ENCODE results near the gene TMEM44.

TMEM44 gene

DNA sequence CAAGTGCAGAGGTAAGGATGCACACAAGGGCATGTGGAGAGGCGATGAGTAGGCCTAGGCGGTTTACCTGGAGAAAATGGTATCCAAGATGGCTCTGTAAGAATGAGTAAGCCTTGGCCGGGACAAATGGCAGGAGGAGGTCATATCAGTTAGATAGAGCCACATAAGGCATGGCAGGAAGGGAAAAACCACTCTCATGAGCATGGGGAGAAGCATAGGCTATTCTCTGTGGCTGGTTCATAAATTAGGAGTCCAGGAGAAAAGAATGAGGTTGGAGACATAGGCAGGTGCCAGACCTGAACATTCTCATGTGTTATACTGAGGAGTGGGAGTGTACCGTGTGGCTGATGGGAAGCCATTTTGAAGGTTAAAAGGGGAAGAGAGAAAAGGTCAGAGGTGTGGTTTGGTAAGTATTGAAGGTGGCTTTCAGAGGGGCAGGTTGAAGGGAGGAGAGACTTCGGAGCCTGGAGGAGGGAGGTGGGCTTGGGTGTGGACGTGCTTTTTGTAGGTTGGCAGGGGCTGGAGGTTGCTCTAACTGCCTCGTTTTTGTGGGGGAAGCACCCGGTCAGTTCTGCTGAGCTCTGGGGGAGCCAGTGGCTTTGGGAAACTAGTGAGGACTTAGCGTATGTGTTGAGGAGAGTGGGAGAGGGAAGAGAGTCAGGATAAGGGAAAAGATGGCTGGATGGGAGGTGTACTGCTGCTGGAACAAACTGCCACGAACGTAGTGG is 47.8 kb upstream of the TMEM44 start:
- H3K4me2 ChIP-seq (ENCODE audit: low read length): peak overlapping the region; percentile 44
- no peak overlapping the region for H3K4me3 ChIP-seq (ENCODE audit: low read length)
- 0 out of 2 replicates have a peak, but pooled peaks cover 3% of the 10 kb centered on the region for H3K27me3 ChIP-seq (ENCODE audit: low read depth, low read length)
- TF ChIP-seq, protein P1, sequence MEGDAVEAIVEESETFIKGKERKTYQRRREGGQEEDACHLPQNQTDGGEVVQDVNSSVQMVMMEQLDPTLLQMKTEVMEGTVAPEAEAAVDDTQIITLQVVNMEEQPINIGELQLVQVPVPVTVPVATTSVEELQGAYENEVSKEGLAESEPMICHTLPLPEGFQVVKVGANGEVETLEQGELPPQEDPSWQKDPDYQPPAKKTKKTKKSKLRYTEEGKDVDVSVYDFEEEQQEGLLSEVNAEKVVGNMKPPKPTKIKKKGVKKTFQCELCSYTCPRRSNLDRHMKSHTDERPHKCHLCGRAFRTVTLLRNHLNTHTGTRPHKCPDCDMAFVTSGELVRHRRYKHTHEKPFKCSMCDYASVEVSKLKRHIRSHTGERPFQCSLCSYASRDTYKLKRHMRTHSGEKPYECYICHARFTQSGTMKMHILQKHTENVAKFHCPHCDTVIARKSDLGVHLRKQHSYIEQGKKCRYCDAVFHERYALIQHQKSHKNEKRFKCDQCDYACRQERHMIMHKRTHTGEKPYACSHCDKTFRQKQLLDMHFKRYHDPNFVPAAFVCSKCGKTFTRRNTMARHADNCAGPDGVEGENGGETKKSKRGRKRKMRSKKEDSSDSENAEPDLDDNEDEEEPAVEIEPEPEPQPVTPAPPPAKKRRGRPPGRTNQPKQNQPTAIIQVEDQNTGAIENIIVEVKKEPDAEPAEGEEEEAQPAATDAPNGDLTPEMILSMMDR (IDR thresholded peaks at IDR 0.05; ENCODE audit: low read depth, low read length): no peak
- TF ChIP-seq EZH2phosphoT487 (IDR thresholded peaks at IDR 0.05; ENCODE audit: low read depth): no peak
- no peaks in the 10 kb centered on the region for H4K20me1 ChIP-seq (ENCODE audit: insufficient read depth, low read length)
- peak overlapping the region; percentile 96 for H2AFZ ChIP-seq (ENCODE audit: low read depth, low read length)
- no peaks in the 10 kb centered on the region for H3K36me3 ChIP-seq (replicated peaks; ENCODE audit: low read depth, low read length)
- H3K9me3 ChIP-seq (ENCODE audit: insufficient read depth, low read length): no peaks in the 10 kb centered on the region
- H3K4me1 ChIP-seq (ENCODE audit: low read length): peaks cover 26% of the 10 kb centered on the region
- no peak overlapping the region for H3K9ac ChIP-seq (ENCODE audit: low read length)
- no peaks in the 10 kb centered on the region for H3K79me2 ChIP-seq (ENCODE audit: low read length)
- no peak overlapping the region for H3K27ac ChIP-seq (ENCODE audit: low read length)

DNA sequence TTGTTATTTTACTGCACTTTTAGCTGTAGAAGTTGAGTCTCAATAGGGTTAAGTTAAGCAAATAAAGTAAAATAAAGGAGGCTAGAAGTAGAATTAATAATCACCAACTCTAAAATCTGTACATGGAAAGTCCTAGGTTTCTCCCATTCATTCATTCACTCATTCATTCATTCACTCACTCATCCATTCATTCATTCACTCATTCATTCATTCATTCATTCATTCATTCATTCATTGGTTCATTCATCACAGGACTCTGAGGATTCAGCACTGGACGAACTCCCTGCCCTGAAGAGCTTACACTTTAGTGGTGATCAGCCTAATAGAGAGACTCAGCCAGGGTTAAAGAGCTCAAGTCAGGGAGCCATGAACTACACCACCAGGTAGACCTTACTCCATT is 43.3 kb upstream of the TMEM44 start:
- H3K4me2 ChIP-seq (ENCODE audit: low read length): no peak overlapping the region
- H3K4me3 ChIP-seq (ENCODE audit: low read length): no peak overlapping the region
- peaks cover 18% of the 10 kb centered on the region for H3K4me1 ChIP-seq (ENCODE audit: low read length)
- TF ChIP-seq EZH2phosphoT487 (IDR thresholded peaks at IDR 0.05; ENCODE audit: low read depth): no peak
- TF ChIP-seq, protein P1 (IDR thresholded peaks at IDR 0.05; ENCODE audit: low read depth, low read length): no peak
- H3K9ac ChIP-seq (ENCODE audit: low read length): no peak overlapping the region
- H2AFZ ChIP-seq (ENCODE audit: low read depth, low read length): no peak overlapping the region
- H4K20me1 ChIP-seq (ENCODE audit: insufficient read depth, low read length): no peaks in the 10 kb centered on the region
- no peaks in the 10 kb centered on the region for H3K9me3 ChIP-seq (ENCODE audit: insufficient read depth, low read length)
- peaks cover 6% of the 10 kb centered on the region for H3K79me2 ChIP-seq (ENCODE audit: low read length)
- H3K36me3 ChIP-seq (replicated peaks; ENCODE audit: low read depth, low read length): no peaks in the 10 kb centered on the region
- H3K27ac ChIP-seq (ENCODE audit: low read length): no peak overlapping the region
- H3K27me3 ChIP-seq (ENCODE audit: low read depth, low read length): peaks cover 17% of the 10 kb centered on the region; the same call in 1 of the 2 replicates

DNA sequence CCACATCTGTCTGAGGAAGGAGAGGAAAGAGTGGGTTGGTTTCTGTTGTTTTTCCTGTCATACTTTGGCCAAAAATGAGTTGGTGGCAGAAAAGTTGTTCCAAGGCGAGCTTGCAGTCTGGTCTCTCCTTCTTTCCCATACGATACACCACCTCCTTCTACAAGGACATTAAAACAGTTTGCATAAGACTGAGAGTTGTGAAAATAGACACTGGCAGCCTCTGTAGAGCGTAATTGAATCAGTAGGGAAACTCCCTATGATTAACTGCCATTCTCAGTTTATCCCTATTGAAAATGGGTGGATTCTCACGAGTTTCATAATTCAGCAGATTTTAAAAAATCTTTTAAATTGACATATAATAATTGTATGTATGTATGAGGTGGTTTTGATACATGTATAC is 42.5 kb upstream of the TMEM44 start:
- Histone ChIP-seq H3K4me2 (ENCODE audit: low read length) (peak overlapping the region; percentile 25), H3K9me3 (ENCODE audit: insufficient read depth, low read length) (no peaks in the 10 kb centered on the region), H3K36me3 (replicated peaks; ENCODE audit: low read depth, low read length) (no peaks in the 10 kb centered on the region), H3K27ac (ENCODE audit: low read length) (no peak overlapping the region), H3K4me1 (ENCODE audit: low read length) (peaks cover 17% of the 10 kb centered on the region), H4K20me1 (ENCODE audit: insufficient read depth, low read length) (0 out of 2 replicates have a peak, but pooled peaks cover 3% of the 10 kb centered on the region), H3K9ac (ENCODE audit: low read length) (no peak overlapping the region), H3K4me3 (ENCODE audit: low read length) (no peak overlapping the region; the same call in 1 of the 2 replicates), H3K79me2 (ENCODE audit: low read length) (peaks cover 14% of the 10 kb centered on the region), H2AFZ (ENCODE audit: low read depth, low read length) (peak overlapping the region; percentile 46; the same call in 1 of the 2 replicates), H3K27me3 (ENCODE audit: low read depth, low read length) (peaks cover 17% of the 10 kb centered on the region; the same call in 1 of the 2 replicates)
- TF ChIP-seq, protein P1 (IDR thresholded peaks at IDR 0.05; ENCODE audit: low read depth, low read length): no peak
- TF ChIP-seq EZH2phosphoT487 (IDR thresholded peaks at IDR 0.05; ENCODE audit: low read depth): no peak

DNA sequence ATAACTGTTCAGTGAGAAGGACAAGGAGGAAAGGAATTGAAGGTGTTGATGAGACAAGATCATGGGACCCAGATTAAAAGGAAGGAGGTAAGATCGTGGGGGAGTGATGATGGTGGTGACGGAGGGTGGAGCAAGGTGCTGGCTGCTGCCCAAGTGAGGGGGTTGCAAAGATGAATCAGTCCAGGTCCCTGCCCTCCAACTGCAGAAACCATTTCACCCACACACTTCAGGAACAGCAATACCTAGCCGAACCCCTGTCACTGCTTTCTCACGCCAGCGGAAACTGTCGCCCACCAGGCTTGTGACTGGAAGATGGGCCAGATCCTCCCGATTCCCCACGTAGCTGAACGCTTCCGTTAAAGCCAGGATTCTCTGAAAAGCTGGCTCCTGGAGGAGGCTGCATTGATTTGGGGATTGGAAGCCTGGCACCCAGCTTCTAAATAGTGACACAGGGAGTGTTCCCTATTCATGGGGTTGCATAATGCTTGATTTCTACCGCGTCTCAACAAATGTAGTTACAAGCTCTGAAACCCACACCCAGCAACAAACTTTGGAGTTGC is 41.9 kb upstream of the TMEM44 start:
- Histone ChIP-seq H3K79me2 (ENCODE audit: low read length) (peaks cover 19% of the 10 kb centered on the region), H3K4me3 (ENCODE audit: low read length) (no peak overlapping the region; the same call in 1 of the 2 replicates), H3K4me2 (ENCODE audit: low read length) (peak overlapping the region; percentile 25), H3K9me3 (ENCODE audit: insufficient read depth, low read length) (no peaks in the 10 kb centered on the region), H3K4me1 (ENCODE audit: low read length) (peaks cover 22% of the 10 kb centered on the region), H2AFZ (ENCODE audit: low read depth, low read length) (peak overlapping the region; percentile 46; the same call in 1 of the 2 replicates), H3K36me3 (replicated peaks; ENCODE audit: low read depth, low read length) (no peaks in the 10 kb centered on the region), H4K20me1 (ENCODE audit: insufficient read depth, low read length) (0 out of 2 replicates have a peak, but pooled peaks cover 3% of the 10 kb centered on the region), H3K27me3 (ENCODE audit: low read depth, low read length) (peaks cover 17% of the 10 kb centered on the region; the same call in 1 of the 2 replicates), H3K27ac (ENCODE audit: low read length) (no peak overlapping the region), H3K9ac (ENCODE audit: low read length) (no peak overlapping the region)
- TF ChIP-seq, protein P1 (IDR thresholded peaks at IDR 0.05; ENCODE audit: low read depth, low read length): no peak
- TF ChIP-seq EZH2phosphoT487 (IDR thresholded peaks at IDR 0.05; ENCODE audit: low read depth): no peak
